Measurements from ENCODE around the gene RAET1E.
"Not testable (repeated sequence)": the region's sequence is repeated elsewhere in the genome, so short reads cannot be mapped to it uniquely, and the experiment has no call there.

The RAET1E gene

DNA sequence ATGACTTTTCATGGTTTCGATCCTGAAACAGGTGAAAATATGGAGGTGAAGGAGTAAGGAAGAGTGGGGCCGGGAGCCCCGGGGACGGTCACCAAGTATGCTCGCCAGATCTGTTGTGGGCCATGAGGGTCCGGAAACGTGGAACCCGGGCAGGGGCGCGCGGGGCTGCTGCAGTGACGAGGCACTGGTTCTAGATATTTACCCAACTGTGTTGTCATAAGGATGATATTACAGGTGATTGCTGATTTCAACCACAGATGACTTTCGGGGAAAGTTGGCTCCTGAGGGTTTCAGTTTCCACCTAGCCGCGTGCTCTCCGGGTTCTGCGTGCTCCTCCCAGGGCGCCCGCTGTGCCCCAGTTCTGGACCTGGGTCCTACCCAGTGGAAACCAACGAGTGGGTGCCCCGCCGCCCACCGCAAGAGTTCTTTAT is 12.8 kb upstream of the RAET1E start:
- H3K4me2 ChIP-seq (ENCODE audit: low read depth, low read length, poor library complexity, severe bottlenecking): no peak overlapping the region
- H3K27ac ChIP-seq (ENCODE audit: low read depth, low read length): no peak overlapping the region
- no peaks in the 10 kb centered on the region for H3K79me2 ChIP-seq (ENCODE audit: insufficient read depth, low read length)
- no peak overlapping the region for H3K9ac ChIP-seq (ENCODE audit: low read length)
- no peak for TF ChIP-seq EZH2phosphoT487 (conservative IDR thresholded peaks at IDR 0.05; ENCODE audit: low read length)
- TF ChIP-seq, protein P1, sequence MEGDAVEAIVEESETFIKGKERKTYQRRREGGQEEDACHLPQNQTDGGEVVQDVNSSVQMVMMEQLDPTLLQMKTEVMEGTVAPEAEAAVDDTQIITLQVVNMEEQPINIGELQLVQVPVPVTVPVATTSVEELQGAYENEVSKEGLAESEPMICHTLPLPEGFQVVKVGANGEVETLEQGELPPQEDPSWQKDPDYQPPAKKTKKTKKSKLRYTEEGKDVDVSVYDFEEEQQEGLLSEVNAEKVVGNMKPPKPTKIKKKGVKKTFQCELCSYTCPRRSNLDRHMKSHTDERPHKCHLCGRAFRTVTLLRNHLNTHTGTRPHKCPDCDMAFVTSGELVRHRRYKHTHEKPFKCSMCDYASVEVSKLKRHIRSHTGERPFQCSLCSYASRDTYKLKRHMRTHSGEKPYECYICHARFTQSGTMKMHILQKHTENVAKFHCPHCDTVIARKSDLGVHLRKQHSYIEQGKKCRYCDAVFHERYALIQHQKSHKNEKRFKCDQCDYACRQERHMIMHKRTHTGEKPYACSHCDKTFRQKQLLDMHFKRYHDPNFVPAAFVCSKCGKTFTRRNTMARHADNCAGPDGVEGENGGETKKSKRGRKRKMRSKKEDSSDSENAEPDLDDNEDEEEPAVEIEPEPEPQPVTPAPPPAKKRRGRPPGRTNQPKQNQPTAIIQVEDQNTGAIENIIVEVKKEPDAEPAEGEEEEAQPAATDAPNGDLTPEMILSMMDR (IDR thresholded peaks at IDR 0.05; ENCODE audit: insufficient read depth, low read length, poor library complexity, severe bottlenecking): no peak
- H3K27me3 ChIP-seq (ENCODE audit: low read length): no peaks in the 10 kb centered on the region
- H3K4me3 ChIP-seq (ENCODE audit: insufficient read depth, low read length, poor library complexity, severe bottlenecking): no peak overlapping the region
- H3F3A ChIP-seq (ENCODE audit: insufficient read depth): no peaks in the 10 kb centered on the region
- H3K36me3 ChIP-seq (ENCODE audit: low read length): no peaks in the 10 kb centered on the region
- H3K9me3 ChIP-seq (ENCODE audit: insufficient read depth, low read length): peaks cover 13% of the 10 kb centered on the region; the same call in 1 of the 2 replicates
- no peak overlapping the region for H2AFZ ChIP-seq (ENCODE audit: low read depth, low read length, severe bottlenecking)
- H4K20me1 ChIP-seq (ENCODE audit: low read depth, low read length): no peaks in the 10 kb centered on the region
- H3K9me2 ChIP-seq (replicated peaks; ENCODE audit: insufficient read depth, low read length): no peaks in the 10 kb centered on the region

DNA sequence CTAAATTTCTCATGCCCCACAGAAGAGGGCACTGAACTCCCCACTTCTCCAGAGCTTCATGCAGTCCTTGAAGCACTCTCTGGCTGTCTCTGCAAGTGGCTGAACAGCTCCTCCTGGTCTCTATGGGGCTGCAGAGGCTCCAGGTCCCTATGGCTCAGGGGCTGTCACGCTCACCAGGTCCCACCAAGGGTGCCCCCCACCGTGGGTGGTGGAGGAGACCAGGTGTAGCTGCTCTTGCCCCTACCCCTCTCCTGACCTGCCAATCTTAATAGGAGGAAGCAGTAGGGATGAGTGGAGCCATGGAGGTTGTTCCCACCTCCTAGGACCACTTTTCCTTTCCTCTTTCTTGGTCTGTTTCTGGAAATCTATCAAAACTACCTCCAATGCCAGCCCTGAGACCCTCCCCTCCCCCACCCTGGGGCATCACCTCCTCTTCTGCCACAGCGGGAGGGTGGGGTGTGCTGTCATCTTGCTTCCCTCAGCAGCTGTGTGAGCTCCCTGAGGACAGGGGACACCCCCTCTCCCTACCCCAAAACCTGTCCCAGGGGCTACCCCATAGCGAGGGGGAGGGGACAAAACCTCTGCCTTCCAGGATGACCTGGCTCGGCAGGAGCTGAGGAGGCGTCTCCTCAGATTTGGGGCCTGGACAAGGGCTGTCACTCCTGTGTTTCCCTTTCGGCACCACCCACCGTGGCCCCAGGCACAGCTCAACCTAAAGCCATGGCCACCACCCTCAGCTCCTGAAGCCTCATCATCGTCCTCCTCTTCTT is 12.0 kb upstream of the RAET1E start:
- Histone ChIP-seq H2AFZ (ENCODE audit: low read depth, low read length, severe bottlenecking) (no peak overlapping the region), H3K79me2 (ENCODE audit: insufficient read depth, low read length) (no peaks in the 10 kb centered on the region), H3K4me3 (ENCODE audit: insufficient read depth, low read length, poor library complexity, severe bottlenecking) (no peak overlapping the region), H3K9ac (ENCODE audit: low read length) (no peak overlapping the region), H4K20me1 (ENCODE audit: low read depth, low read length) (no peaks in the 10 kb centered on the region), H3K27ac (ENCODE audit: low read depth, low read length) (no peak overlapping the region), H3K27me3 (ENCODE audit: low read length) (no peaks in the 10 kb centered on the region), H3K36me3 (ENCODE audit: low read length) (no peaks in the 10 kb centered on the region), H3K4me2 (ENCODE audit: low read depth, low read length, poor library complexity, severe bottlenecking) (no peak overlapping the region), H3K9me3 (ENCODE audit: insufficient read depth, low read length) (peaks cover 13% of the 10 kb centered on the region; the same call in 1 of the 2 replicates), H3K9me2 (replicated peaks; ENCODE audit: insufficient read depth, low read length) (no peaks in the 10 kb centered on the region), H3F3A (ENCODE audit: insufficient read depth) (no peaks in the 10 kb centered on the region)
- TF ChIP-seq, protein P1 (IDR thresholded peaks at IDR 0.05; ENCODE audit: insufficient read depth, low read length, poor library complexity, severe bottlenecking): no peak
- TF ChIP-seq EZH2phosphoT487 (conservative IDR thresholded peaks at IDR 0.05; ENCODE audit: low read length): no peak

DNA sequence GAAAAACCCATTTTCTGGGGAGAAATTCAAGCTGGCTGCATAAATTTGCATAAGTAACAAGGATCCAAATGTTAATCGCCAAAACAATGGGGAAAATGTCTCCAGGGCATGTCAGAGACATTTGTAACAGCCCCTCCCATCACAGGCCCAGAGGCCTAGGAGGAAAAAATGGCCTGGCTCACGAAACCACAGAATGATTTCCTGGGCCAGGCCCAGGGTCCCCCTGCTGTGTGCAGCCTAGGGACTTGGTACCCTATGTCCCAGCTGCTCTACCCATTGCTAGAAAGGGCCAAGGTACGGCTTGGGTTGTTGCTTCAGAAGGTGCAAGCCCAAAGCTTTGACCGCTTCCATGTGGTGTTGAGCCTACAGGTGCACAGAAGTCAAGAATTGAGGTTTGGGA is 10.6 kb upstream of the RAET1E start:
- not testable (repeated sequence) for H4K20me1 ChIP-seq (ENCODE audit: low read depth, low read length); H2AFZ ChIP-seq (ENCODE audit: low read depth, low read length, severe bottlenecking); H3K9ac ChIP-seq (ENCODE audit: low read length); H3K9me2 ChIP-seq (replicated peaks; ENCODE audit: insufficient read depth, low read length); H3K4me3 ChIP-seq (ENCODE audit: insufficient read depth, low read length, poor library complexity, severe bottlenecking); H3K27ac ChIP-seq (ENCODE audit: low read depth, low read length); H3F3A ChIP-seq (ENCODE audit: insufficient read depth); H3K27me3 ChIP-seq (ENCODE audit: low read length); H3K4me2 ChIP-seq (ENCODE audit: low read depth, low read length, poor library complexity, severe bottlenecking); H3K36me3 ChIP-seq (ENCODE audit: low read length); H3K79me2 ChIP-seq (ENCODE audit: insufficient read depth, low read length)
- H3K9me3 ChIP-seq (ENCODE audit: insufficient read depth, low read length): peaks cover 13% of the 10 kb centered on the region; the same call in 1 of the 2 replicates

DNA sequence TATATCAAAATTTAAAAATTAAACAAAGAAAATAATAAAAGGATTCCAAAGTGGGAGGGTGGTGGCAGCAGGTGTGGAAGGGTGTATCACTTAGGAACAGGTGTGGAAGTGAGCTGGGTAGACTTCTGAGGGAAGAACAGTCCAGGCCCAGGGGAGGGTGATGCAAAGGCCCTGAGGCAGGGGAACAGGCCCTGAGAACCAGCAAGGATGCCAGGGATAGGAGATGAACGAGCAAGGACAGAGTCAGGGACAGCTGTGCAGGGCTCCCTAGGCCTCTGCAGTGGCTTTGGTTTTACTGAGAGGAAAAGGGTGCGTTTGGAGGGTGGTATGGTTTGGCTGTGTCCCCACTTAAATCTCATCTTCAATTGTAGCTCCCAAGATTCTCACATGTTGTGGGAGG is 9.4 kb upstream of the RAET1E start:
- no peaks in the 10 kb centered on the region for H3K27me3 ChIP-seq (ENCODE audit: low read length)
- no peak for TF ChIP-seq EZH2phosphoT487 (conservative IDR thresholded peaks at IDR 0.05; ENCODE audit: low read length)
- TF ChIP-seq, protein P1 (IDR thresholded peaks at IDR 0.05; ENCODE audit: insufficient read depth, low read length, poor library complexity, severe bottlenecking): no peak
- no peaks in the 10 kb centered on the region for H3K36me3 ChIP-seq (ENCODE audit: low read length)
- no peak overlapping the region for H3K27ac ChIP-seq (ENCODE audit: low read depth, low read length)
- H3K9me3 ChIP-seq (ENCODE audit: insufficient read depth, low read length): peaks cover 13% of the 10 kb centered on the region; the same call in 1 of the 2 replicates
- H2AFZ ChIP-seq (ENCODE audit: low read depth, low read length, severe bottlenecking): no peak overlapping the region
- H3F3A ChIP-seq (ENCODE audit: insufficient read depth): no peaks in the 10 kb centered on the region
- H3K9ac ChIP-seq (ENCODE audit: low read length): no peak overlapping the region
- no peaks in the 10 kb centered on the region for H3K79me2 ChIP-seq (ENCODE audit: insufficient read depth, low read length)
- no peaks in the 10 kb centered on the region for H3K9me2 ChIP-seq (replicated peaks; ENCODE audit: insufficient read depth, low read length)
- no peak overlapping the region for H3K4me2 ChIP-seq (ENCODE audit: low read depth, low read length, poor library complexity, severe bottlenecking)
- H4K20me1 ChIP-seq (ENCODE audit: low read depth, low read length): no peaks in the 10 kb centered on the region
- no peak overlapping the region for H3K4me3 ChIP-seq (ENCODE audit: insufficient read depth, low read length, poor library complexity, severe bottlenecking)

All from SU-DHL-6 (cell line).